GM23338 (cell line): ENCODE results near the gene GRAMD1B. TPM values are rescaled to one million over a fixed set of nuclear protein-coding genes. Genes with fewer than 3 reads are reported as not detected.

ENCODE experiments used
- ATAC-seq: fragments of 200-7000 bp; cut with Tn5 transposase; 3 replicates; pipeline ENCODE4 v1.9.1; 2020
- DNase-seq: peaks from one replicate; pipeline ENCODE4 v3.0.0-alpha.2; 2015; ENCODE audit warnings: low spot score
- H2AFZ ChIP-seq: fragments of 200-600 bp; sonication (generic); 2 replicates; pipeline ENCODE4 v1.8.0; 2016; ENCODE audit warnings: antibody characterized with exemption, mild to moderate bottlenecking, moderate library complexity
- H3F3A ChIP-seq: fragments of 200-600 bp; sonication (generic); replicated peaks from 2 replicates; pipeline ENCODE4 v1.8.0; 2017; ENCODE audit warnings: antibody characterized with exemption, mixed run types, low read depth
- H3K27ac ChIP-seq: fragments of 200-600 bp; sonication (generic); 2 replicates; pipeline ENCODE4 v1.6.1; 2016; ENCODE audit warnings: low read depth
- H3K27me3 ChIP-seq: fragments of 200-600 bp; sonication (generic); 2 replicates; pipeline ENCODE4 v1.8.0; 2016; ENCODE audit warnings: mild to moderate bottlenecking, mixed run types, moderate library complexity; ENCODE audit not compliant: insufficient read depth
- H3K36me3 ChIP-seq: fragments of 200-600 bp; sonication (generic); 2 replicates; pipeline ENCODE4 v1.8.0; 2016; ENCODE audit warnings: mild to moderate bottlenecking; ENCODE audit not compliant: insufficient read depth
- H3K4me1 ChIP-seq: fragments of 200-600 bp; sonication (generic); 2 replicates; pipeline ENCODE4 v1.8.0; 2016; ENCODE audit warnings: mild to moderate bottlenecking, moderate library complexity; ENCODE audit not compliant: insufficient read depth
- H3K4me2 ChIP-seq: fragments of 200-600 bp; sonication (generic); 2 replicates; pipeline ENCODE4 v1.7.1; 2017; ENCODE audit warnings: mixed run types
- H3K4me3 ChIP-seq: fragments of 200-600 bp; sonication (generic); 2 replicates; pipeline ENCODE4 v1.6.1; 2016; ENCODE audit warnings: mixed run types
- H3K79me2 ChIP-seq: fragments of 200-600 bp; sonication (generic); replicated peaks from 2 replicates; pipeline ENCODE4 v1.8.0; 2017; ENCODE audit warnings: mild to moderate bottlenecking; ENCODE audit not compliant: insufficient read depth
- H3K9me2 ChIP-seq: fragments of 200-600 bp; sonication (generic); 2 replicates; pipeline ENCODE4 v1.8.0; 2017; ENCODE audit not compliant: insufficient read depth
- H4K20me1 ChIP-seq: fragments of 200-600 bp; sonication (generic); replicated peaks from 2 replicates; pipeline ENCODE4 v1.8.0; 2017; ENCODE audit warnings: mild to moderate bottlenecking; ENCODE audit not compliant: insufficient read depth
- H3K27ac Mint-ChIP-seq: 2 replicates; pipeline ENCODE4 v1.8.0; 2020; ENCODE audit warnings: inconsistent platforms, mild to moderate bottlenecking, moderate library complexity, mixed read lengths
- H3K27me3 Mint-ChIP-seq: 3 replicates; pipeline ENCODE4 v1.8.0; 2022; ENCODE audit warnings: low read depth, mild to moderate bottlenecking, moderate library complexity, mixed read lengths, inconsistent platforms; ENCODE audit not compliant: insufficient read depth, poor library complexity
- H3K36me3 Mint-ChIP-seq: 3 replicates; pipeline ENCODE4 v1.8.0; 2021; ENCODE audit warnings: low read depth, mild to moderate bottlenecking, inconsistent platforms, moderate library complexity, mixed read lengths
- H3K4me1 Mint-ChIP-seq: 3 replicates; pipeline ENCODE4 v1.8.0; 2020; ENCODE audit warnings: mild to moderate bottlenecking, inconsistent platforms, mixed read lengths
- H3K4me3 Mint-ChIP-seq: 3 replicates; pipeline ENCODE4 v1.8.0; 2021; ENCODE audit warnings: moderate library complexity, mild to moderate bottlenecking, inconsistent platforms, mixed read lengths
- H3K9me3 Mint-ChIP-seq: 3 replicates; pipeline ENCODE4 v1.8.0; 2020; ENCODE audit warnings: moderate library complexity, mild to moderate bottlenecking, inconsistent platforms, mixed read lengths
- CREB1 ChIP-seq: fragments of 250-450 bp; sonication (Bioruptor Pico); IDR thresholded peaks from 2 replicates; pipeline ENCODE4 v1.5.0; 2020; ENCODE audit warnings: low read depth, mild to moderate bottlenecking, moderate library complexity
- EZH2 ChIP-seq: fragments of 200-600 bp; sonication (generic); IDR thresholded peaks from one replicate; pipeline ENCODE4 v1.8.0; 2017; ENCODE audit warnings: antibody characterized with exemption, mild to moderate bottlenecking, low read depth; ENCODE audit not compliant: unreplicated experiment
- EZH2phosphoT487 ChIP-seq: fragments of 200-600 bp; sonication (generic); IDR thresholded peaks from one replicate; pipeline ENCODE4 v1.8.1; 2018; ENCODE audit warnings: antibody characterized with exemption; ENCODE audit not compliant: unreplicated experiment
- JUNB ChIP-seq: IDR thresholded peaks from one replicate; pipeline ENCODE4 v1.6.1; 2016; ENCODE audit warnings: antibody characterized with exemption; ENCODE audit not compliant: unreplicated experiment
- NANOG ChIP-seq: IDR thresholded peaks from 2 replicates; pipeline ENCODE4 v1.6.1; 2016; ENCODE audit warnings: antibody characterized with exemption, borderline replicate concordance
- POLR2AphosphoS5 ChIP-seq: IDR thresholded peaks from 2 replicates; pipeline ENCODE4 v1.6.1; 2016; ENCODE audit warnings: antibody characterized with exemption, low read depth
- STAT1 ChIP-seq: IDR thresholded peaks from one replicate; pipeline ENCODE4 v1.6.1; 2016; ENCODE audit warnings: antibody characterized with exemption; ENCODE audit not compliant: unreplicated experiment
- ZNF114 ChIP-seq: fragments of 250-450 bp; sonication (Bioruptor Pico); IDR thresholded peaks from 2 replicates; pipeline ENCODE4 v1.5.0; 2020; ENCODE audit warnings: mild to moderate bottlenecking, moderate library complexity
- ZNF331 ChIP-seq: fragments of 250-450 bp; sonication (Bioruptor Pico); IDR thresholded peaks from 2 replicates; pipeline ENCODE4 v1.5.0; 2020; ENCODE audit warnings: low read depth, mild to moderate bottlenecking, moderate library complexity
- polyA plus RNA-seq: library from polyadenylated mRNA; unstranded; fragments of >200 nt; fragmentation: Nextera tagmentation; extraction: Ambion mirVana; gene quantifications from 2 replicates; pipeline ENCODE4 v1.2.1, GENCODE V29; 2016
- total RNA-seq: library from RNA; depleted of rRNA; stranded (reverse); fragments of >200 nt; shearing (Covaris generic); gene quantifications from 2 replicates; pipeline ENCODE4 v1.2.3, GENCODE V29; 2014
- TF ChIP-seq, protein P1 (sequence below): IDR thresholded peaks from 2 replicates; pipeline ENCODE4 v1.6.1; 2016; ENCODE audit warnings: antibody characterized with exemption
- TF ChIP-seq, protein P2 (sequence below): fragments of 250-450 bp; sonication (Bioruptor Pico); IDR thresholded peaks from 2 replicates; pipeline ENCODE4 v1.5.0; 2020; ENCODE audit warnings: mild to moderate bottlenecking, moderate library complexity
- TF ChIP-seq, protein P3 (sequence below), 2 experiments: fragments of 200-600 bp in 1 of 2; sonication (generic) in 1 of 2; conservative IDR thresholded peaks; 2 replicates each; pipeline versions ENCODE4 v1.5.1 to v1.6.1; 2016 to 2017; ENCODE audit warnings: antibody characterized with exemption in 2 of 2, low read depth in 2 of 2, mild to moderate bottlenecking in 2 of 2, moderate library complexity in 1 of 2
- TF ChIP-seq, protein P4 (sequence below): IDR thresholded peaks from one replicate; pipeline ENCODE4 v1.6.1; 2018; ENCODE audit warnings: antibody characterized with exemption; ENCODE audit not compliant: unreplicated experiment

Gene GRAMD1B
- total and polyA plus RNA-seq, 2 experiments from 2014 or later = 3.7 to 24.3 TPM

- H3K27me3 Mint-ChIP-seq = peaks cover 16% of the 10 kb centered on the region
- Histone ChIP-seq H4K20me1 (no peaks in the 10 kb centered on the region; the same call in 1 of the 2 replicates), H3K4me1 (peaks cover 40% of the 10 kb centered on the region), H3K36me3 (no peaks in the 10 kb centered on the region; the same call in 1 of the 2 replicates), H3K4me2 (peak overlapping the region; percentile 84), H3K79me2 (peaks cover 21% of the 10 kb centered on the region), H3F3A (0 out of 2 replicates have a peak, but pooled peaks cover 6% of the 10 kb centered on the region), H3K9me2 (no peaks in the 10 kb centered on the region), H3K27ac (no peak overlapping the region), H3K4me3 (peak overlapping the region; percentile 91), H3K27me3 (peaks cover 14% of the 10 kb centered on the region), H2AFZ (peak overlapping the region; percentile 89)
- no peak overlapping the region for H3K27ac Mint-ChIP-seq
- no peaks in the 10 kb centered on the region; the same call in 2 of the 3 replicates for H3K9me3 Mint-ChIP-seq
- ATAC-seq = peak; percentile 62
- H3K4me1 Mint-ChIP-seq = peaks cover 44% of the 10 kb centered on the region
- DNase-seq = peak; percentile 81
- peak overlapping the region; percentile 89 for H3K4me3 Mint-ChIP-seq
- TF ChIP-seq, protein P1, sequence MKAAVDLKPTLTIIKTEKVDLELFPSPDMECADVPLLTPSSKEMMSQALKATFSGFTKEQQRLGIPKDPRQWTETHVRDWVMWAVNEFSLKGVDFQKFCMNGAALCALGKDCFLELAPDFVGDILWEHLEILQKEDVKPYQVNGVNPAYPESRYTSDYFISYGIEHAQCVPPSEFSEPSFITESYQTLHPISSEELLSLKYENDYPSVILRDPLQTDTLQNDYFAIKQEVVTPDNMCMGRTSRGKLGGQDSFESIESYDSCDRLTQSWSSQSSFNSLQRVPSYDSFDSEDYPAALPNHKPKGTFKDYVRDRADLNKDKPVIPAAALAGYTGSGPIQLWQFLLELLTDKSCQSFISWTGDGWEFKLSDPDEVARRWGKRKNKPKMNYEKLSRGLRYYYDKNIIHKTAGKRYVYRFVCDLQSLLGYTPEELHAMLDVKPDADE = no peak
- TF ChIP-seq JUNB = no peak
- no peak for TF ChIP-seq NANOG
- no peak for TF ChIP-seq EZH2
- TF ChIP-seq, protein P2, sequence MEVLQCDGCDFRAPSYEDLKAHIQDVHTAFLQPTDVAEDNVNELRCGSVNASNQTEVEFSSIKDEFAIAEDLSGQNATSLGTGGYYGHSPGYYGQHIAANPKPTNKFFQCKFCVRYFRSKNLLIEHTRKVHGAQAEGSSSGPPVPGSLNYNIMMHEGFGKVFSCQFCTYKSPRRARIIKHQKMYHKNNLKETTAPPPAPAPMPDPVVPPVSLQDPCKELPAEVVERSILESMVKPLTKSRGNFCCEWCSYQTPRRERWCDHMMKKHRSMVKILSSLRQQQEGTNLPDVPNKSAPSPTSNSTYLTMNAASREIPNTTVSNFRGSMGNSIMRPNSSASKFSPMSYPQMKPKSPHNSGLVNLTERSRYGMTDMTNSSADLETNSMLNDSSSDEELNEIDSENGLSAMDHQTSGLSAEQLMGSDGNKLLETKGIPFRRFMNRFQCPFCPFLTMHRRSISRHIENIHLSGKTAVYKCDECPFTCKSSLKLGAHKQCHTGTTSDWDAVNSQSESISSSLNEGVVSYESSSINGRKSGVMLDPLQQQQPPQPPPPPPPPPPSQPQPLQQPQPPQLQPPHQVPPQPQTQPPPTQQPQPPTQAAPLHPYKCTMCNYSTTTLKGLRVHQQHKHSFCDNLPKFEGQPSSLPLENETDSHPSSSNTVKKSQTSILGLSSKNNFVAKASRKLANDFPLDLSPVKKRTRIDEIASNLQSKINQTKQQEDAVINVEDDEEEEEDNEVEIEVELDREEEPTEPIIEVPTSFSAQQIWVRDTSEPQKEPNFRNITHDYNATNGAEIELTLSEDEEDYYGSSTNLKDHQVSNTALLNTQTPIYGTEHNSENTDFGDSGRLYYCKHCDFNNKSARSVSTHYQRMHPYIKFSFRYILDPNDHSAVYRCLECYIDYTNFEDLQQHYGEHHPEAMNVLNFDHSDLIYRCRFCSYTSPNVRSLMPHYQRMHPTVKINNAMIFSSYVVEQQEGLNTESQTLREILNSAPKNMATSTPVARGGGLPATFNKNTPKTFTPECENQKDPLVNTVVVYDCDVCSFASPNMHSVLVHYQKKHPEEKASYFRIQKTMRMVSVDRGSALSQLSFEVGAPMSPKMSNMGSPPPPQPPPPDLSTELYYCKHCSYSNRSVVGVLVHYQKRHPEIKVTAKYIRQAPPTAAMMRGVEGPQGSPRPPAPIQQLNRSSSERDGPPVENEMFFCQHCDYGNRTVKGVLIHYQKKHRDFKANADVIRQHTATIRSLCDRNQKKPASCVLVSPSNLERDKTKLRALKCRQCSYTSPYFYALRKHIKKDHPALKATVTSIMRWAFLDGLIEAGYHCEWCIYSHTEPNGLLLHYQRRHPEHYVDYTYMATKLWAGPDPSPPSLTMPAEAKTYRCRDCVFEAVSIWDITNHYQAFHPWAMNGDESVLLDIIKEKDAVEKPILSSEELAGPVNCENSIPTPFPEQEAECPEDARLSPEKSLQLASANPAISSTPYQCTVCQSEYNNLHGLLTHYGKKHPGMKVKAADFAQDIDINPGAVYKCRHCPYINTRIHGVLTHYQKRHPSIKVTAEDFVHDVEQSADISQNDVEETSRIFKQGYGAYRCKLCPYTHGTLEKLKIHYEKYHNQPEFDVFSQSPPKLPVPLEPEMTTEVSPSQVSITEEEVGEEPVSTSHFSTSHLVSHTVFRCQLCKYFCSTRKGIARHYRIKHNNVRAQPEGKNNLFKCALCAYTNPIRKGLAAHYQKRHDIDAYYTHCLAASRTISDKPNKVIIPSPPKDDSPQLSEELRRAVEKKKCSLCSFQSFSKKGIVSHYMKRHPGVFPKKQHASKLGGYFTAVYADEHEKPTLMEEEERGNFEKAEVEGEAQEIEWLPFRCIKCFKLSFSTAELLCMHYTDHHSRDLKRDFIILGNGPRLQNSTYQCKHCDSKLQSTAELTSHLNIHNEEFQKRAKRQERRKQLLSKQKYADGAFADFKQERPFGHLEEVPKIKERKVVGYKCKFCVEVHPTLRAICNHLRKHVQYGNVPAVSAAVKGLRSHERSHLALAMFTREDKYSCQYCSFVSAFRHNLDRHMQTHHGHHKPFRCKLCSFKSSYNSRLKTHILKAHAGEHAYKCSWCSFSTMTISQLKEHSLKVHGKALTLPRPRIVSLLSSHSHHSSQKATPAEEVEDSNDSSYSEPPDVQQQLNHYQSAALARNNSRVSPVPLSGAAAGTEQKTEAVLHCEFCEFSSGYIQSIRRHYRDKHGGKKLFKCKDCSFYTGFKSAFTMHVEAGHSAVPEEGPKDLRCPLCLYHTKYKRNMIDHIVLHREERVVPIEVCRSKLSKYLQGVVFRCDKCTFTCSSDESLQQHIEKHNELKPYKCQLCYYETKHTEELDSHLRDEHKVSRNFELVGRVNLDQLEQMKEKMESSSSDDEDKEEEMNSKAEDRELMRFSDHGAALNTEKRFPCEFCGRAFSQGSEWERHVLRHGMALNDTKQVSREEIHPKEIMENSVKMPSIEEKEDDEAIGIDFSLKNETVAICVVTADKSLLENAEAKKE (CRISPR knock-in tag) = no peak
- TF ChIP-seq CREB1 (CRISPR knock-in tag) = no peak
- TF ChIP-seq POLR2AphosphoS5 = peak; percentile 56
- no peak for TF ChIP-seq EZH2phosphoT487
- TF ChIP-seq ZNF114 (CRISPR knock-in tag) = no peak
- TF ChIP-seq ZNF331 (CRISPR knock-in tag) = no peak
- TF ChIP-seq, protein P3, sequence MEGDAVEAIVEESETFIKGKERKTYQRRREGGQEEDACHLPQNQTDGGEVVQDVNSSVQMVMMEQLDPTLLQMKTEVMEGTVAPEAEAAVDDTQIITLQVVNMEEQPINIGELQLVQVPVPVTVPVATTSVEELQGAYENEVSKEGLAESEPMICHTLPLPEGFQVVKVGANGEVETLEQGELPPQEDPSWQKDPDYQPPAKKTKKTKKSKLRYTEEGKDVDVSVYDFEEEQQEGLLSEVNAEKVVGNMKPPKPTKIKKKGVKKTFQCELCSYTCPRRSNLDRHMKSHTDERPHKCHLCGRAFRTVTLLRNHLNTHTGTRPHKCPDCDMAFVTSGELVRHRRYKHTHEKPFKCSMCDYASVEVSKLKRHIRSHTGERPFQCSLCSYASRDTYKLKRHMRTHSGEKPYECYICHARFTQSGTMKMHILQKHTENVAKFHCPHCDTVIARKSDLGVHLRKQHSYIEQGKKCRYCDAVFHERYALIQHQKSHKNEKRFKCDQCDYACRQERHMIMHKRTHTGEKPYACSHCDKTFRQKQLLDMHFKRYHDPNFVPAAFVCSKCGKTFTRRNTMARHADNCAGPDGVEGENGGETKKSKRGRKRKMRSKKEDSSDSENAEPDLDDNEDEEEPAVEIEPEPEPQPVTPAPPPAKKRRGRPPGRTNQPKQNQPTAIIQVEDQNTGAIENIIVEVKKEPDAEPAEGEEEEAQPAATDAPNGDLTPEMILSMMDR (conservative IDR thresholded peaks at IDR 0.05; ENCODE audit: low read depth in 2 of 2) = no peak; a peak in 1 of 4 replicates
- TF ChIP-seq, protein P4, sequence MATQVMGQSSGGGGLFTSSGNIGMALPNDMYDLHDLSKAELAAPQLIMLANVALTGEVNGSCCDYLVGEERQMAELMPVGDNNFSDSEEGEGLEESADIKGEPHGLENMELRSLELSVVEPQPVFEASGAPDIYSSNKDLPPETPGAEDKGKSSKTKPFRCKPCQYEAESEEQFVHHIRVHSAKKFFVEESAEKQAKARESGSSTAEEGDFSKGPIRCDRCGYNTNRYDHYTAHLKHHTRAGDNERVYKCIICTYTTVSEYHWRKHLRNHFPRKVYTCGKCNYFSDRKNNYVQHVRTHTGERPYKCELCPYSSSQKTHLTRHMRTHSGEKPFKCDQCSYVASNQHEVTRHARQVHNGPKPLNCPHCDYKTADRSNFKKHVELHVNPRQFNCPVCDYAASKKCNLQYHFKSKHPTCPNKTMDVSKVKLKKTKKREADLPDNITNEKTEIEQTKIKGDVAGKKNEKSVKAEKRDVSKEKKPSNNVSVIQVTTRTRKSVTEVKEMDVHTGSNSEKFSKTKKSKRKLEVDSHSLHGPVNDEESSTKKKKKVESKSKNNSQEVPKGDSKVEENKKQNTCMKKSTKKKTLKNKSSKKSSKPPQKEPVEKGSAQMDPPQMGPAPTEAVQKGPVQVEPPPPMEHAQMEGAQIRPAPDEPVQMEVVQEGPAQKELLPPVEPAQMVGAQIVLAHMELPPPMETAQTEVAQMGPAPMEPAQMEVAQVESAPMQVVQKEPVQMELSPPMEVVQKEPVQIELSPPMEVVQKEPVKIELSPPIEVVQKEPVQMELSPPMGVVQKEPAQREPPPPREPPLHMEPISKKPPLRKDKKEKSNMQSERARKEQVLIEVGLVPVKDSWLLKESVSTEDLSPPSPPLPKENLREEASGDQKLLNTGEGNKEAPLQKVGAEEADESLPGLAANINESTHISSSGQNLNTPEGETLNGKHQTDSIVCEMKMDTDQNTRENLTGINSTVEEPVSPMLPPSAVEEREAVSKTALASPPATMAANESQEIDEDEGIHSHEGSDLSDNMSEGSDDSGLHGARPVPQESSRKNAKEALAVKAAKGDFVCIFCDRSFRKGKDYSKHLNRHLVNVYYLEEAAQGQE = peak; percentile 16
- no peak for TF ChIP-seq STAT1
- peaks cover 5% of the 10 kb centered on the region; the same call in 1 of the 3 replicates for H3K36me3 Mint-ChIP-seq
Measured at GRCh38 chr11:123430721-123431497, 840 bp downstream of the GRAMD1B start.
